GM12801 (cell line): Measurements from ENCODE around the gene CFAP410.

ENCODE experiments used
- CTCF ChIP-seq: IDR thresholded peaks from one replicate; pipeline ENCODE4 v1.5.1; 2011; ENCODE audit warnings: control low read depth; ENCODE audit not compliant: insufficient read length; ENCODE audit errors: extremely low read depth

Gene CFAP410

GRCh38 chr21:44324106-44324853 is 14.9 kb downstream of the CFAP410 start:
- TF ChIP-seq CTCF = no peak

- no peak for TF ChIP-seq CTCF
These were observed 15.6 kb downstream of the CFAP410 start for GRCh38 chr21:44323591-44323990.

GRCh38 chr21:44322621-44323325 is 16.4 kb downstream of the CFAP410 start:
- TF ChIP-seq CTCF = no peak

GRCh38 chr21:44321846-44322450 is 17.2 kb downstream of the CFAP410 start:
- TF ChIP-seq CTCF = no peak

GRCh38 chr21:44320847-44321246 is 18.3 kb downstream of the CFAP410 start:
- no peak for TF ChIP-seq CTCF

GRCh38 chr21:44319407-44320065 is 19.7 kb downstream of the CFAP410 start:
- TF ChIP-seq CTCF = no peak
